NCI-H146 treated with DMSO at 0.1 percent for 48 hours (cell line): ENCODE data around the gene G6PC1.
"Not testable (repeated sequence)": the region's sequence is repeated elsewhere in the genome, so short reads cannot be mapped to it uniquely, and the experiment has no call there.

Experiments used
- DNase-seq: peaks from one replicate; lab custom pipeline; 2025; ENCODE audit not compliant: unreplicated experiment; lab: John Stamatoyannopoulos, UW

The G6PC1 gene

DNA sequence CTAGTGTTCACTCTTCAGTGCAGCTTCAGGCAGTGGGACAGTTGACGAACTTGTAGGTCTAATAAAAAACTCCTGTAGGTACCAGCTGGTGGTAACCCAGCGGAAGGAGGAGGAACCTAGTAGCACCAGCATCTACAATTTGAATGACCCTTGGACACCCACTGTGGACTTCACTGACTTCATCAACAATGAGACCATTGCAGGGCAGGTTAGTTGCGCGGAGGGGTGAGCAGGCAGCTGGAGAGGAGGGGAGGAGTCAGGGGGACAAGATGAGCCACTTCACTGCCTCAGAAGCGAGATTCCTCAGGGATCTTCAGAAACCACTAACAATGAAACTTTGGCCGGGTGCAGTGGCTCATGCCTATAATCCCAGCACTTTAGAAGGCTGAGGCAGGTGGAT, 27.3 kb upstream of the G6PC1 start:
- no peak for DNase-seq

DNA sequence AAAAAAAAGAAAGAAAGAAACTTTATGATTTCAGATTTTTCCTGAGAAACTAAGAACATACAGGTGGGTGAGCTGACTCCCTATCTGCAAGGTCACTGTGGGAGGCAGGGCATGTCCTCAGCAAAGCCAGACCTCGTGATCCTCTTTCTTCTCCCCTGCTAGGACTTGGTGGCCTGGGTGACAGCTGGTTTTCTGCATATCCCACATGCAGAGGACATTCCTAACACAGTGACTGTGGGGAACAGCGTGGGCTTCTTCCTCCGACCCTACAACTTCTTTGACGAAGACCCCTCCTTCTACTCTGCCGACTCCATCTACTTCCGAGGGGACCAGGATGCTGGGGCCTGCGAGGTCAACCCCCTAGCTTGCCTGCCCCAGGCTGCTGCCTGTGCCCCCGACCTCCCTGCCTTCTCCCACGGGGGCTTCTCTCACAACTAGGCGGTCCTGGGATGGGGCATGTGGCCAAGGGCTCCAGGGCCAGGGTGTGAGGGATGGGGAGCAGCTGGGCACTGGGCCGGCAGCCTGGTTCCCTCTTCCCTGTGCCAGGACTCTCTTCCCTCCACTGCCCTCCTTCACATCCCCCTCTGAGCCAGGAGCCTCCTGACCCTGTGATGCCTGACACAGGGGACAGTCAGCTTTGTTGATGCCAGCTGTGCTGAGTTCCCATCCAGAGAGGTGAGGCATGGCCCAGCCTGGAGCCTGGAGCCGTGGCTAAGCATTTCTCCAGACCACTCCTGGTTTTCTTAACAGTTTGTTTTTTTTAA, 26.5 kb upstream of the G6PC1 start:
- DNase-seq = not testable (repeated sequence)

DNA sequence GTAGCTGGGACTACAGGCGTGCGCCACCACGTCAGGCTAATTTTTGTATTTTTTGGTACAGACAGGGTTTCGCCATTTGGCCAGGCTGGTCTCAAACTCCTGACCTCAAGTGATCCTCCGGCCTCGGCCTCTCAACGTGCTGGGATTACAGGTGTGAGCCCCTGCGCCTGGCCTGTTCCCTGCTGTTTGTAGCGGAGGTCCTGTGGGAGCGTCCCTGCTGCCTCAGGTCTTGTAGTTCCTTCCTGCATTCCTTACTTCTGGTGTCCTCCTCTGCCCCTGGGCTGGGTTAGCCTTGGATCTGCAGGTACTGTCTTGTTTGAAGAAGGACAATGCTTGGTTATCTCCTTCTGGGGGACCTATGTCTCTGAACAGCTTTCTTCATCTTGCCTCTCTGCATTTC, 23.6 kb upstream of the G6PC1 start:
- no peak for DNase-seq

DNA sequence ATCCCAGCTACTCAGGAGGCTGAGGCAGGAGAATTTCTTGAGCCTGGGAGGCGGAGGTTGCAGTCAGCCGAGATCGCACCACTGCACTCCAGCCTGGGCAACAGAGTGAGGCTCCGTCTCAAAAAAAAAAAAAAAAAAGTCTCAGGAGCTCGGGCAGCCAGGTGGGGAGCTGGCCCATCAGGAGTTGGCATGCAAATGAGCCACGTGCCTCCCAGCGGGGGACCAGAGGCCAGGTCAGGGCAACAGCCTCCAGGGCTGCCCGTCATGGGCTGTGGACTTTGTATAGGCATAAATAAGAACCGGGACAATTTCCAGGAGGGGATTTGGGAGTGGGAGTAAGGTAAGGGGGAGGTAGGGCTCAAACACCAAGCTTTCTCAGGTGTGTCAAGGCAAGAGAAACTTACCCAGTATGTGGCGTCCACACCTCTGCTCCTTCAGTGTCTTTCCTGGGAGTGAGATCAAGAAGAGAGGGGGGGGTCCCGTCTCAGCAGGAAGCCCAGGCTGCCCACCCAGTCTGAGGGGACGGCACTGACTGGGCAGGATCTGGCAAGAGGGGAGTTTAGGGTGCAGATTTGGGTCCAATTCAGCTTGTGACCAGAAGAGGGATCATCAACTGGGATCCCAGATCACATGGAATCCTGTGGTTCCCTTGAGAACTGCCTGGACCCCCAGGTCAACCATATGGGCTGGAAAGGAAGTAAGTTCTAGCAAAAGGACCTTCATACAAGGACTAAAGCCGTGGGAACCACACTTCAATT, 22.3 kb upstream of the G6PC1 start:
- DNase-seq = peak; percentile 60

DNA sequence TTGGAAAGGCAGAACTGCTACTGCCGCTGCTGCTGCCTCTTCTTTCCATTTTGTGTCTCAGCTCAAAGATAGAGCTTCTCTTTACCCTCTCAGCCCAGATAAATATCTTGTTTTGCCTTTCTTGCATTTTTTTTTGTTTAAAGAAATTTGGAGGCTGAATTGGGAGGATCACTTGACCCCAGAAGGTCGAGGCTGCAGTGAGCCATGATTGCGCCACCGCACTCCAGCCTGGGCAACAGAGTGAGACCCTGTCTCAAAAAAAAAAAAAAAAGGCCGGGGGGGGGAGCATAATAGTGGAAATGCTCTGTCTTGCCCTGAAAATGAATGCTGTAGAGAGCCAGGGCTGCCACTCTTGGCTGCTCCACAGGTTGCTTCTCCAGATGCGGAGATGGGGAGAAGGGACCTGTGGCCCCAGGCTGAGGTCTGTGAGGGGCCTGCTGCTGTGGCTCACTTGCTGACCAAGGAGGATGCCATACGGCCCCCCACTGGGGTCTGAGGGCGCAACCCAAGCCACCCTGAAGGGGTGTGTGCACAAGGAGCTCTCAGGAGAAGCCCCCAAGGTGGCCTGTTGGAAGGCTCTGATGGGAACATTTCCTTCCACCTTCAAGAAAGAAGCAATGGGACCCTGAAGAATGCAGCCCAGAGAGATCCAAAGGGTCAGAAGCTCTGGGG, 21.5 kb upstream of the G6PC1 start:
- DNase-seq = no peak

DNA sequence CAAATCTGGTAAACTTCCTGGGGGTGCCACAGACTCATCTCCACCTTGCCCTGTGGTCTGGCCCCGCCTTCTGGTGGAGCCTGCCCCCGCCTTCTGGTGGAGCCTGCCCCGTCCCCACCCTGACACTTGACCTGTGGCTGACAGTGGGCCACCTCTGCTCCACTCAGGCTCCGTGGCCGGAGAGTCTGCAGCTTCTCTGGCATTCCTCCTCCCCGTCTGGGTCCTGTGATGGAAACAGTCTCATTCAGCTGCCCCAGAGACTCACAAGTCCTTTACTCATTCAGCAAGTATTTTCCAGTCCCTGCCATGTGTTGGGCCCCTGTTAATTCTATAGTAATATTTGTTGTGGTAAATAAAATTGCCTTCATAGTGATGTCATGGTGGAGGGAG, 21.0 kb upstream of the G6PC1 start:
- DNase-seq = no peak

DNA sequence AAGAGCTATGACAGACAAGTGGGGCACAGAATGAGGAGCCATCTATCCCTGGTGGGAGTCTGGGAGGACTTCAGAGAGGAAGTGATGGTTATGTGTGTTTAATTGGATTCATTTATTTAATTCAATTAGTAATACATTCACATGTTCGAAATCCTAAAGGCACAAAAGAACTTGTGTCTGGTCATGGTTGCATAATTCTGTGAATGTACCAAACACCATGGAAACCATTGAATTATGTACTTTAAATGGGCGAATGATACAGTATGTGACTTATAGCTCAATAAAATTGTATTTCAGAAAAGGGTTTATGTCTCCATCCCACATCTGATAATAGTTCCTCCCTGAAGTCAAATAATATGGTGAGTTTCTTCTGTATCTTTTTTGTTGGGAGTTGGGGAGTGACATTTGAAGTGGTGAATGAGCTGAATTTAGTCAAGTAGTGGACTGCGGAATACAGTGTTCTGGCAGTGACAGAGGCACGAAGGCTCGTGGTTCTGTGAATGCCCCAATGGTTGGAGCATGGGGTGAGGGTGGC, 19.8 kb upstream of the G6PC1 start:
- DNase-seq = no peak

DNA sequence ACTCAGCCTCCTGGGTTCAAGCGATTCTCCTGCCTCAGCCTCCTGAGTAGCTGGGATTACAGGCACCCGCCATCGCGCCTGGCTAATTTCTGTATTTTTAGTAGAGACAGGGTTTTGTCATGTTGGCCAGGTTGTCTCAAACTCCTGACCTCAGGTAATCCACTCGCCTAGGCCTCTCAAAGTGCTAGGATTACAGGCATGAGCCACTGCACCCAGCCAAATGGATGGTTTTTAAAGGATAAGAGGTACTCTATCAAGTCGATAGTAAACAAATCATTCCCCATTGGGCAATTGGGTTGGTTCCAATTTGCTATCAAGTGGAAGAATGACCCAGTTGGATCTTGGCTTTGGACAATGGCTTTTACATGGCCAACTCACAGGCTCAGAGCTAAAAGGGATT, 18.9 kb upstream of the G6PC1 start:
- not testable (repeated sequence) for DNase-seq

DNA sequence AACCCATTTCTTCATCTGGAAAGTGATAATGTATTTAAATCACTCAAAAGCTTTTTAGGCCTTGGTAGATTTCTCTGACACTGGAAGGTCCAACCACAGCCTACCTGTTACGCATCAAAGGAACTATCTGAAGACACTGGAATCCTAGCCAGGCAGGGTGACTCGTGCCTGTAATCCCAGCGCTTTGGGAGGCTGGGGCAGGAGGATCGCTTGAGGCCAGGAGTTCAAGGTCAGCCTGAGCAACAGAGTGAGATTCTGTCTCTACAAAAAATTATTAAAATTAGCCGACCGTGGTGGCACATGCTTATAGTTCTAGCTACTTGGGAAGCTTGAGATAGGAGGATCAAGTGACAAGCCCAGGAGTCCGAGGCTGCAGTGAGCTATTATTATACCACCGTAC, 18.4 kb upstream of the G6PC1 start:
- DNase-seq = no peak

DNA sequence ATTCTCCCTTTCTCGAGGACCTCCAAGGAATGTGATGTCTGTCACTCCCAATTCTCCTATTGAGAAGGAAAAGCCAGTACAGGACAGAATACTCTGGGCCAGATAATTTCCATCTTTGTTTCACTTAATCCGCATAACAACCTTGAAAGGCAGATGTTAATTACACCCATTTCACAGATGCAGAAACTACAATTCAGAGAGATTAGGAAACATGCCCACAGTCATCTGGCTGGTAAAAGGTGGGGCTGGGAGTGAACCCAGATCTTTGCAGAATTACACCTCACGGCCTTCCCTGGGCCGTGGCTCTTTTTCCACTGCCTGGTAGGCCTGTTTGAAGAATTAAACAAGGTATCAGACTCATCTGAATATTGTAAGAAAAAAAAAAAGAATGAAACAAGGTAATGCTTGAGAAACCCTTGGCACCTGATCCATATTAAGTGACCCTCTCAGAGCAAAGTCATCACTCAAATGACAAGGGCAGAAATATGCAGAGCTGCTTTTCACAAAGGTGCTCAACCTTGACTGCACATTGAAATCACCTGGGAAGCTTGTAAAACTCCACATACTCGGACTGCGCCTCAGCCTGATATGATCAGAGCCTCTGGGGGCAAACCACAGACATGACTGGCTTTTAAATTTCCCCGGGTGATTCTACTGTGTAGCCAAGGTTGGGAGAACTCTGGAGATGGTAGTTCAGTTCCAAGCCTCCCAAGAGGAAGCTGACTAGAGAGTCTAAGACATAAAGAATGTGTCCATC, 16.6 kb upstream of the G6PC1 start:
- DNase-seq = no peak

DNA sequence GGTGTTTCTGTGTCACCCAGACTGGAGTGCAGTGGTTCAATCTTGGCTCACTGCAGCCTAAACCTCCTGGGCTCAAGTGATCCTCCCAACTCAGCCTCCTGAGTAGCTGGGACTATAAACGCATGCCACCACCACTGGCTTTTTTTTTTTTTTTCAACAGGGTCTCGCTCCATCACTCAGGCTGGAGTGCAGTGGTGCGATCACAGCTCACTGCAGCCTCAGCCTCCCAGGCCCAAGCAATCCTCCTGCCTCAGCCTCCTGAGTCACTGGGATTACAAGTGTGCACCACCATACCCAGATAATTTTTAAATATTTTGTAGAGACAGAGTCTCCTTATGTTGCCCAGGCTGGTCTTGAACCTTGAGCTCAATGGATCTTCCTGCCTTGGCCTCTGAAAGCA, 14.8 kb upstream of the G6PC1 start:
- not testable (repeated sequence) for DNase-seq

DNA sequence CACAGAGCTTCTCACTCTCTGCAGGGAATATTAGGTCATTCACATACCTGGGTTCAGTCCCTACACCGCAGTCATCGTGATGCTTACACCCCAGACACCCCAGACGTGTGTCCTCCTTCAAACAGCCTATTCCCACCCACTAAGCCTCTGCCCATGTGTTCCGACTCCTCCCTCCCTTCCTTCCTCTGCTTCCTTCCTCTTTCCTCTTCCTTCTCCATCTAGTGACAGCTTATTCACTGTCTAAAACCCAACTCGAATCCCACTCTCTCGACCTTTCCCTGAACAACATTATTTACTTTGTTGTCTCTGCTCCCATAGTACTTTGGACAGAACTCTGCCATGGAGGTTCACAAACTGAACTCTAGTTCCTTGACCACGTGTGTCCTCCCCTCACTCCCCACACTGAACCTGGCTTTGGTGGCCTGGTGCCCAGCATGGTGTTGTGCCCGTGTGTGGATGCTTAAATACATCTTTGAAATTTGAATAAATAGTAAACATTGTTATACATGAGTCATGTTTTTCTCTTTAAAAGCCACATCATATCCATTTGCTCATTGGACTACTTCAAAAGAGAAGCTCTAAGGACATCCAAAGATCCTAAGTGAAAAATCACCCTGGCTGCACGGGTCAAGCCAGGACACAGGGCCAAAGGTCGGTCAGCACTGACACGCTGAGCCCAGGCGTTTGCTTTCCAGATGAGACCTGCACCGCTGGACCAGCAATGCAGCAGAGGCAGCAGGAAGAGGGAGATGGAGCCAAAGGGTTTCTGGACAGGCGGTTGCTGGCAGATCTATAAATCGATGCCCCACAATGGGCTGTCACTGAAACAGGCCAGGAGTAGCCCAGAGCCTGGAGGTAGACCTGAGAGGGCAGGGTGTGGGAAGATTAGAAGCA, 14.1 kb upstream of the G6PC1 start:
- DNase-seq = no peak

DNA sequence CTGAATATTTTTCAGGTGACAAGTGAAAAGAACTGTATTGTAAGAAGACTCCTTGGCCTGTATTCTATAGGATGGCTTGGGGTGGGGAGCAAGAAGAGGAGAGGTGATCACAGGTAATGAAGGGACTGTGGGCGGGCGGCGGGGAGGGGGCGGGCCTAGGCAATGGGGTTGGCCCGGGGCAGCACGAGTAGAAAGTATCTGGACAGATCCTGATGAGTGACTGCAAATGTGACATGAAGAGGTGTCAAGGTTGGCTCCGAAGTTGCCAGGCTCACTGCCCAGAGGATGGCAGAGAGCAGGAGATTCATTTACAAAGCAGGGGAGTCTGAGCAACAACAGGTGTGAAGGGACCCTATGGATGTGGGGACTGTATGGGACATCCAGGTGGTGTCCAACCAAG, 10.8 kb upstream of the G6PC1 start:
- DNase-seq = no peak

DNA sequence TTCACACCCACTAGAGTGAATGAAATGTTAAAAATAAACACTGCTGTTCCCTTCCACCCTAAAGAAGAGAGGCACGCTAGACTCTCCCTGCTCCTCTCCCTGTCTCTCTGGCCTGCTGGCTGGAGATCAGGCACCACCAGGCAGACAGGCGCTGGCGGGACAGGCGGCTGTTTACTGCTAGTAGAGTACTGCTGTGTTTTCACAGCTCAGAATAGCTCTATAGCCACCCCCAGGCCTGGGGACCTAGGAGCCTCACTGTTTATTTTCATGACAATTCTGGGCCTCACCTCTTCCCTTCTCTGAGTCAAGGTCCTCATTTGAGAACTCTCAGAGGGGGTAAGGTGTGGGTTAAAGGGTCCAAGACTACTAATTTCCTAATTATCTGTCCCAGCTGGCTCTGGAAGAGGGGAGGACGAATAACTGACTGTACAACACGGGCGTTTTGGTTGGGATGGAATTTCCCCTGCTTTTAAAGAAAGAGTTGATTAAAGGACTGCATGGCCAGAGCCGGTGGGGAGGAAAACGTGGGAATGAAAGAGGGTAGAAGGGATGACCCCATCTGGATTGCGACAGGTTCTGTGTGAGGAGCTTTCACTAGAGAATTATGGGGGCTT, 9.0 kb upstream of the G6PC1 start:
- DNase-seq = no peak

DNA sequence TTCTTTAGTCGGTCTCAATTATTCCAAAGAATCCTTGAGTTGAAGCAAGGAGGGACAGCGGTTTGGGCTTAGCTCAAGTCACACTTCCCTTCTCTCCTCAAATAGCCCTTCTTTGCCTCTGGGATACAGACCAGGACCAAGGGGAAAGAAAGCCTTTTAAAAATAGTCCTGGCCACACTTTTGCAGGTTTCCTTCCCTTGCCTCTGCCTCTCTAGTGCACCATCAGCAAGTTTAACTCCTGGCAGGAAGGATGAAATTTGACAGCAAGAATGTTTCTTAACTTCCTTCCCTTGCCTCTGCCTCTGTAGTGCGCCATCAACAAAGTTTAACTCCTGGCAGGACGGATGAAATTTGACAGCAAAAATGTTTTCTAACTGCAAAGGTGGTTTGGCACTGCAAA, 7.2 kb upstream of the G6PC1 start:
- no peak for DNase-seq

DNA sequence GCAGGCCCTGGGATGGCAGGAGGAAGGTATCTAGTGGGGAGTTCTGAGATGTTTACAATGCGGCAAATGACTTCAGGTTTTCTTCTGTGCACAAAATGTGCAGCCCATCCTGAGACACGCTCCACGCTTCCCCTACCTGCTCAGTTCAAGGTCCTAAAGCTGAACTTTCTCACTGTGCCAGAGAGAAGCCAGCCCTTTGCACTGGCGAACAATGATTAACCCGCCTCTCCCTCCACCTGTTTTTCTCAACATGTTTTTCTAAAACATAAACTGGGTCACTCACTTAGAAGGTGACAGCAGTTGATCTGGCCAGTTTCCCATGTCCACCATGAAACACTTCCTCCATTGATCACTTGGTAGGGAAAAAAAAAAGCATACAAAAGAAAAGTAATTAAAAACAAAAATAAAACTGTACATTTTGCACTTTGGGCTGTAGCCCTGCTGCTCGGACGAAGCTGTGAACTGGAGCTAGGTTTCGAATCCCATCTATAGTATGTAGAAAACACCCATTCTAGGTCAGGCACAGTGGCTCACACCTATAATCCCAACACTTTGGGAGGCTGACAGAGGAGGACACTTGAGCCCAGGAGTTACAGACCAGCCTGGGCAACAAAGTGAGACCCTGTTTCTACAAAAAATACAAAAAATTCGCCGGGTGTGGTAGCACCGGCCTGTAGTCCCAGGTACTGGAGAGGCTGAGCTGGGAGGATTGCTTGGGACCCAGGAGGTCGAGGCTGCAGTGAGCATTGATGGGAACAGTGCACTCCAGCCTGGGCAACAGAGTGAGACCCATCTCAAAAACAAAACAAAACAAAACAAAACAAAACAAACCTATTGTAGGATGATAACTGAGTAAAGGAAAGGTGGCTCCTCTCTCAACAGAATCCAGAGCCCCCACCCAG, 6.1 kb upstream of the G6PC1 start:
- no peak for DNase-seq

DNA sequence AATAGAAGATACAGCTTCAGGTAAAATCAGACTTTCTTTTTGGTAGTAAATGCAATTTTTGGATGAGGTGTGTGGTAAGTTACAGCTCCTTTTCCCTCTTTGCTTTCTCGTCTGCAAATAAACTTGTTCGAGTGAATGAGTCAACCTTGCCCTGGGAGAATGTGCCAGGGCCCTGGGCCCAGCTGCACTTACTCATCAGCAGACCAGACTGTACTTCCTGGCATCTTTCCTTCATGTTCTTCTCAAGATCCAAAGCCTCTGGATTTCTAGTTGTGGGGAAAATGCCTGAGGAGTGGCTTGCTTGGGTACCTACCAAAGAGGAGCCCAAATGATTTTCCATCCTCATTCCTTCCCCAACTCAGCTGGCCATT, 5.4 kb upstream of the G6PC1 start:
- no peak for DNase-seq

DNA sequence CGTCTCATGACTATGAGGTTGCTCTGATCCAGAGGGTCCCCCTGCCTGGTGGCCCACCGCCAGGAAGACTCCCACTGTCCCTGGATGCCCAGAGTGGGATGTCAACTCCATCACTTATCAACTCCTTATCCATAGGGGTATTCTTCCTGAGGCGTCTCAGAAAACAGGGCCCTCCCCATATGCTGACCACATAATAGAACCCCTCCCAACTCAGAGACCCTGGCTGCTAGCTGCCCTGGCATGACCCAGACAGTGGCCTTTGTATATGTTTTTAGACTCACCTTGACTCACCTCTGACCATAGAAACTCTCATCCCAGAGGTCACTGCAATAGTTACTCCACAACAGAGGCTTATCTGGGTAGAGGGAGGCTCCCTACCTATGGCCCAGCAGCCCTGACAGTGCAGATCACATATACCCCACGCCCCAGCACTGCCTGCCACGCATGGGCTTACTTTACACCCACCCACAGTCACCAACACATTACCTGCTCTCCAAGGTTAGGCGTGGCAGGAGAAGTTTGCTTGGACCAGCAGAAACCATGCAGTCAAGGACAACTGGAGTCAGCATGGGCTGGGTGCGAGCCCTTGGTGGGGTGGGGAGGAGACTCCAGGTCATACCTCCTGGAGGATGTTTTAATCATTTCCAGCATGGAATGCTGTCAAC, 2.3 kb upstream of the G6PC1 start:
- DNase-seq = no peak
